Measurements from ENCODE around the gene HJURP.

DNA sequence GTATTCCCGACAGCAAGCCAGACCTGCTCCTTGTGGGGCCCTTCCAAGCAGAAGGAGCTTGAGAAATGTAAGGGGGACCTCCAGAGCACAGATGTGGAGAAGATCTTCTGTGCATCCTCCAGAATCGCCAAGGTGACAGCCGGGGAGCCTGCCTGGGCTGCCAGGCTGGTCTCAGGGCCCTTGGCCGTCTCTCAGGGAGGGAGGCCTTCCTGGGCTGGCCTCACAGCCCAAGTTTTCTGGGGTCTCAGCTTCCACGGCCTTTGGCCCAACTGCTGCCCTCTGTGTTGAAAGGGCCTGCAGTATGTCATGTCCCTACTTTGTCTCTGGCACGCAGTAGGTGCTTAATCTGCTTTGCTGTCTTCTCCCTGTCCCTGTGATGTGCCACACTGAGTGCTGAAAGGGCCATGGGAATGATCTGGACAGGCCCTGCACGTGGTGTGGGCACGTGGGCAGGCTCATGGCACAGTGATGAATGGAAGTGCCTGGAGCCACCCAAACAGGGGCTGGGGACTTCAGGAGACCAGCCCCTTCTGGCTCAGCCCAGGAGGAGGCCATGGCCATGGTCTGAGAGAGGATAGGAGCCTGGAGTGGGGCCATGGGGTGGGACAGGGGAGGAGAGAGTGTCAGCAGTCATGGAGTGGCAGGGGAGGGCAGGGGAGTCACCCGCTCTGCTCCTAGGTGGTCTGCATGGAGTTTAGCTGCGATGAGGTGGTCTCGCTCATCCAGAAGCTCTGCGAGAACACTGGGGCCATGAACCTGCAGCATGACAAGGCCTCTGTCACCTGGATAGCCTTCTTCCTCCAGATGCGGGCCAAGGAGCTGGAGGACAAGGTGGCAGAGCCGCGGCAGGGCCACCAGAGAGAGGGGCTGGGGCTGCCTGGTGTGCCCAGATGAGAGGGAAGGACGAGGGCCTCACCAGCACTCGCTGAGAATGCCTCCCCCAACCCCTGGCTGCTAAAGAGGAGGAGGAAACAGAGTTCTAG, 35.4 kb downstream of the HJURP start:
- TF ChIP-seq CTCF (IDR thresholded peaks at IDR 0.05) (no peak), EZH2phosphoT487 (IDR thresholded peaks at IDR 0.05) (no peak)

Data from neural progenitor cell (in vitro differentiated cells).